Breast epithelium (tissue), 4 donors: Measurements from ENCODE around the gene CDC5L. TPM values are rescaled to one million over a fixed set of nuclear protein-coding genes. Genes with fewer than 3 reads are reported as not detected.

Source experiments
- DNase-seq, 2 donors: peaks; one replicate each; pipeline ENCODE4 v3.0.0-alpha.2; 2019; ENCODE audit warnings: low spot score in 2 of 2
- H3K27ac ChIP-seq, 2 donors: fragments of 200-600 bp; sonication (generic) in 1 of 2; one replicate each; pipeline ENCODE4 v1.5.1; 2016 to 2019; ENCODE audit warnings: mild to moderate bottlenecking in 1 of 2
- H3K27me3 ChIP-seq, 2 donors: fragments of 200-600 bp; sonication (generic) in 1 of 2; one replicate each; pipeline versions ENCODE4 v1.5.1 to v1.6.0; 2017 to 2019; ENCODE audit warnings: control low read depth in 1 of 2, mild to moderate bottlenecking in 1 of 2
- H3K36me3 ChIP-seq: fragments of 200-600 bp; one replicate; pipeline ENCODE4 v1.5.1; 2019
- H3K4me1 ChIP-seq, 2 donors: fragments of 200-600 bp; sonication (generic); one replicate each; pipeline ENCODE4 v1.5.1; 2016 to 2019; ENCODE audit warnings: control low read depth in 1 of 2
- H3K4me3 ChIP-seq, 3 donors: fragments of 200-600 bp; sonication (generic); 1 replicate in 2 of 3; 2 replicates in 1 of 3; pipeline ENCODE4 v1.5.1; 2016 to 2019; ENCODE audit warnings: mild to moderate bottlenecking in 3 of 3, moderate library complexity in 2 of 3
- H3K9me3 ChIP-seq, 2 donors: fragments of 200-600 bp; sonication (generic) in 1 of 2; one replicate each; pipeline ENCODE4 v1.5.1; 2016 to 2019; ENCODE audit warnings: control low read depth in 1 of 2
- CTCF ChIP-seq, 3 donors: fragments of 450-650 bp; IDR thresholded peaks; one replicate each; pipeline ENCODE4 v1.5.1; 2016 to 2017; ENCODE audit warnings: antibody characterized with exemption in 3 of 3, mild to moderate bottlenecking in 3 of 3, moderate library complexity in 3 of 3
- POLR2A ChIP-seq: fragments of 450-650 bp; IDR thresholded peaks from one replicate; pipeline ENCODE4 v1.6.1; 2016; ENCODE audit warnings: antibody characterized with exemption, mild to moderate bottlenecking, moderate library complexity
- POLR2AphosphoS5 ChIP-seq, 3 donors: sonication (generic); formaldehyde crosslinking; IDR thresholded peaks; one replicate each; pipeline ENCODE4 v1.6.1; 2017; ENCODE audit warnings: antibody characterized with exemption in 3 of 3
- intact Hi-C: fragments of 100-400 bp; cut with DNase I; formaldehyde crosslinking; loops from one replicate; pipeline ENCODE4 v1.15.1; 2023; ENCODE audit warnings: low total_unique reads
- total RNA-seq, 3 donors: library from RNA; depleted of rRNA; stranded (reverse); fragments of >200 nt; gene quantifications; one replicate each; pipeline ENCODE4 v1.1.0, GENCODE V29; 2016

Gene CDC5L
- total RNA-seq, 3 donors from 2014 or later, result 21.1 to 29.1 (median 22.0) TPM

GRCh38 chr6:44485601-44486401, 98.3 kb downstream of the CDC5L start:
- TF ChIP-seq CTCF (IDR thresholded peaks at IDR 0.05) (no peak), POLR2AphosphoS5 (IDR thresholded peaks at IDR 0.05) (no peak), POLR2A (no peak)

DNA sequence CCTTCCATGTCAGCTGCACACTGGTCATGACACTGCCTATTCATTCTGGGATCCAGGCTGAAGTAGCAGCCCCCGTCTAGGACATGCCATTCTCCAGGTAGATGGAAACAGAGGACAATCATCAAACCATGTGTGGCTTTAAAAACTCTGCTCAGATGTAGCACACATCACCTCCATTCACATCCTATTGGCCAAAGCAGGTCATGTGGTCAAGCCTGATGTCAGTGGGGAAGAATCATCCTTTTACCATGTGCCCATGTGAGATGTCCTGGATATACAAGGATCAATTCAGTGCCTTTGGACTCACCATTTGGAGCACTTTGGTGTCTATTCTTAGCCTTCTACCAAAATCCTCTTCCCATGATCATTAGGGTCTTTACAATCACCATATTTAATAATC, 99.5 kb downstream of the CDC5L start:
- DNase-seq, result no peak
- H3K36me3 ChIP-seq, result no peaks in the 10 kb centered on the region
- no peak overlapping the region for H3K4me3 ChIP-seq
- TF ChIP-seq POLR2AphosphoS5 (IDR thresholded peaks at IDR 0.05) (no peak), CTCF (IDR thresholded peaks at IDR 0.05) (no peak), POLR2A (no peak)
- H3K27ac ChIP-seq, result no peak overlapping the region
- peaks cover 0 to 3% of the 10 kb centered on the region in 2 donors for H3K4me1 ChIP-seq
- H3K9me3 ChIP-seq, result no peaks in the 10 kb centered on the region
- no peaks in the 10 kb centered on the region for H3K27me3 ChIP-seq
- intact Hi-C loops, result no loop called here

More at GRCh38 chr6:44485601-44486401, 98.3 kb downstream of the CDC5L start:
- H3K36me3 ChIP-seq, result no peaks in the 10 kb centered on the region
- no peak overlapping the region for H3K4me3 ChIP-seq
- intact Hi-C loops, result no loop called here
- no peak overlapping the region for H3K27ac ChIP-seq
- DNase-seq, result no peak
- H3K9me3 ChIP-seq, result no peaks in the 10 kb centered on the region
- no peaks in the 10 kb centered on the region for H3K27me3 ChIP-seq
- peaks cover 0 to 3% of the 10 kb centered on the region in 2 donors for H3K4me1 ChIP-seq

- Histone ChIP-seq H3K27me3 (no peaks in the 10 kb centered on the region), H3K9me3 (no peaks in the 10 kb centered on the region), H3K27ac (no peak overlapping the region), H3K36me3 (no peaks in the 10 kb centered on the region), H3K4me1 (peaks cover 0 to 3% of the 10 kb centered on the region in 2 donors), H3K4me3 (no peak overlapping the region)
- intact Hi-C loops, result no loop called here
- TF ChIP-seq CTCF (IDR thresholded peaks at IDR 0.05), result no peak
- TF ChIP-seq POLR2AphosphoS5 (IDR thresholded peaks at IDR 0.05), result no peak
- no peak for TF ChIP-seq POLR2A
- DNase-seq, result no peak
Observed at GRCh38 chr6:44487586-44487985, 100.1 kb downstream of the CDC5L start.

GRCh38 chr6:44489910-44490604, 102.6 kb downstream of the CDC5L start:
- Histone ChIP-seq H3K27ac (peak overlapping the region; percentile 93 to 94), H3K9me3 (no peaks in the 10 kb centered on the region), H3K4me3 (peak overlapping the region in 1 of 3 donors; percentile 17), H3K27me3 (no peaks in the 10 kb centered on the region), H3K36me3 (no peaks in the 10 kb centered on the region), H3K4me1 (peaks cover 0 to 3% of the 10 kb centered on the region in 2 donors)
- peak in 1 of 3 donors; percentile 21 for TF ChIP-seq POLR2AphosphoS5 (IDR thresholded peaks at IDR 0.05)
- TF ChIP-seq CTCF (IDR thresholded peaks at IDR 0.05), result no peak
- no peak for TF ChIP-seq POLR2A
- DNase-seq, result peak in 1 of 2 donors; percentile 53
- intact Hi-C loops, result no loop called here

- Histone ChIP-seq H3K27ac (no peak overlapping the region), H3K27me3 (no peaks in the 10 kb centered on the region), H3K36me3 (no peaks in the 10 kb centered on the region), H3K4me3 (no peak overlapping the region), H3K4me1 (peaks cover 0 to 3% of the 10 kb centered on the region in 2 donors), H3K9me3 (no peaks in the 10 kb centered on the region)
- no peak for TF ChIP-seq POLR2AphosphoS5 (IDR thresholded peaks at IDR 0.05)
- TF ChIP-seq CTCF (IDR thresholded peaks at IDR 0.05), result no peak
- no peak for TF ChIP-seq POLR2A
- intact Hi-C loops, result no loop called here
- DNase-seq, result no peak
Observed at GRCh38 chr6:44493132-44493531, 105.6 kb downstream of the CDC5L start.
